Fibroblast of gingiva (primary cell): ENCODE data around the gene ILKAP.

Experiments used
- DNase-seq: peaks from one replicate; pipeline ENCODE4 v3.0.0-alpha.2; 2011; ENCODE audit warnings: low read depth

The ILKAP gene

GRCh38 chr2:238236571-238236970 lies 33.1 kb upstream of the ILKAP start:
- no peak for DNase-seq

- DNase-seq = no peak
Observed at GRCh38 chr2:238235856-238236255, 32.4 kb upstream of the ILKAP start.

DNA sequence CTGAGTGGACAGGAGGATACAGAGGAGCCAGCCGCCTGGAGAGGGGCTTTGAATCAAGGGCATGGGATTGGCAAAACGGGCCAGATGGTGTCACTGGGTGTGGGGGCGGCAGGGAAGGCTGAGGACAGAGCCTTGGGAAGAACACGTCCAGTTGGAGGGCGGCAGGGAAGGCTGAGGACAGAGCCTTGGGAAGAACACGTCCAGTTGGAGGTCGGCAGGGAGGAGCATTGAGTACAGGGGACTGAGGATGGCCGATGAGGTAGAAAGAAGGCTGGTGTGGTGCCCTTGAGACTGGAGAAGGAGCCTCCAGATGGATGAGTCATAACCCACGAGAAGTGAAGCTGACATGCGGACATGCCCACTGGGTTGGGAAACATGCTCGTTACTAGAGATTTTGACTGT lies 31.8 kb upstream of the ILKAP start:
- DNase-seq = peak; percentile 24

DNA sequence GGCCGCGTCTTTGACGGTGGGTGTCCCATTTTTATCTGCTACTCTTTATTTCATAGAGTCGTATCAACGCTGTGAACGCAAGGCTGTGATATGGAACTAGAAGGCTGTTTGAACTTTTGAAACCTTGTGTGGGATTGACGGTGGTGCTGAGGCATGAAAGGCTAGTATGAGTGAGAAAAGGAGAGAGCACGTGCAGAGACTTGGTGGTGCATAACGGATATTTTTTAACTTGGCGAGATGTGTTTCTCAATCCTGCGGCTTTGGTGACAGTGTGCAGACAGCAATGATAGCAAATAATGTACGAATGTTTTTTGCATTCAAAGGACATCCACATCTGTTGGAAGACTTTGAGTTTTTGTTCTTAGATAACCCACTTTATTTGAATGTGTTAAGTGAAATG lies 30.1 kb upstream of the ILKAP start:
- no peak for DNase-seq

- DNase-seq = no peak
Observed at GRCh38 chr2:238231809-238232208, 28.3 kb upstream of the ILKAP start.

DNA sequence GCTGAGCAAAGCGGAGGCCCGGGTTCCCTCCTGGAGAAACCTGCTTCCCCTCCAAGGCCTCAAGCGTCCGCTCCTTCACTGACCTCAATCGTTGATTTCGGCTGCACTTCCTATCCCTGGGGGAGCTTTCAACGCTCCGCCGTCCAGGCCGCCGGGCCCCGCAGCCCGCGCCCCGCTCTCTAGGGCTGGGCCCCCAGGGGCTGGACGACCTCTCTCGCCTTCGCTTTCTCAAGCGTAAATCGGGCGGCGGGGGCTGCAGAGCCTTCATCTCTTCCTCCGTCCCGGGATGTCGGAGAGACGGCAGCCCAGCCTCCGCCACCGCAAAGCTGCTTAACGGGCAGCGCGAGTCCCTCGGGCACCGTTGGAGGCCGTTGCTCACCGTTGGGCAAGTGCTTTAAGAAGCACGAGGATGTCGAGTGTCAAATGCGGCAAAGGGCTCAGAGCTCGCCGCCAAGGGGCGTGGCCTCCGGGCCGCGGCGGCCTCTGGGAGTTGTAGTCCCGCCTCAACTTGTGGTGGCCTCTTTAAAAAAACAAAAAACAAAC lies 27.8 kb upstream of the ILKAP start:
- peak; percentile 51 for DNase-seq

DNA sequence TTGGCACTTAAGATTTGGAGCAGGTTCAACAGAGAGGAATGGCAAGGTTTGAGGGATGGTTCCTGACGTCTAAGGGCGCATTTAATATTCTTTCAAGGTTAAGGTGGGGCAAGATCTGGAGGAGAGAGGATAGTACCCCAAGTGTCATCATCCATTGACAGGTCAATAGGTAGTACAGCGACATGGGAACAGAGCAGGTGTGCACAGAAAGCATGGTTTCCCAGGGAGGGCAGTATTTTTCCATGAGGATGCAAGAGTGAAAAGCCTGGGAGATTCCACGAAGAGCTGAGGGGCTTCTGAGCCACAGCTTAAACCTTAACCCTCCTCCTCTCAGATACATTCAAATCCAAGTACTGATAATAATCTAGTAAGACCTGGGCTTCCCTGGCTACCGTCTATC lies 27.2 kb upstream of the ILKAP start:
- DNase-seq = no peak

GRCh38 chr2:238228700-238229099 lies 25.2 kb upstream of the ILKAP start:
- no peak for DNase-seq

DNA sequence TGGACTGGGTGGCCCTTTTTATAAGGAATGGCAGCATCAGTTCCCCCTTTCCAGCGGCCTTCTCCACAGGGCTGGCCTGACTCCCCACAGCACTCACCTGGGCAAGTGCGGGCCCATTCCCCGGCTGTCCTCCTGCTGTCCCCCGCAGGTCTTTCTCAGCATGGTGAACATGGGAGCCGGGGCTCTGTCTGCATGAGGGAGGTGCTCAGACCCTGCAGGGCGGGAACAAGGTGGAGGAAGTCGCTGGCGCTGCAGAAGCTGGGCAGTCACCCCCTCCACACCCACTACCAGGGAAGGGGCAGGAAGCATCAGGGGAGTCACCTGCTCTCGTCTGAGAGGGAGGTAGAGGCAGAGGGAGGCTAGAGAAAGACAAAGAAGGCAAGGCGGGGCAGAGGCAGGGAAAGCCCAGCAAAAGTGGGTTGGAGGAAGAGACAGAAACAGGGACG lies 24.1 kb upstream of the ILKAP start:
- no peak for DNase-seq

GRCh38 chr2:238226698-238227586 lies 23.4 kb upstream of the ILKAP start:
- no peak for DNase-seq

GRCh38 chr2:238225911-238226697 lies 22.6 kb upstream of the ILKAP start:
- DNase-seq = no peak

GRCh38 chr2:238225121-238225520 lies 21.6 kb upstream of the ILKAP start:
- DNase-seq = no peak

GRCh38 chr2:238224356-238225035 lies 21.0 kb upstream of the ILKAP start:
- no peak for DNase-seq

- no peak for DNase-seq
Observed at GRCh38 chr2:238220892-238221521, 17.5 kb upstream of the ILKAP start.

GRCh38 chr2:238220274-238220891 lies 16.9 kb upstream of the ILKAP start:
- no peak for DNase-seq

DNA sequence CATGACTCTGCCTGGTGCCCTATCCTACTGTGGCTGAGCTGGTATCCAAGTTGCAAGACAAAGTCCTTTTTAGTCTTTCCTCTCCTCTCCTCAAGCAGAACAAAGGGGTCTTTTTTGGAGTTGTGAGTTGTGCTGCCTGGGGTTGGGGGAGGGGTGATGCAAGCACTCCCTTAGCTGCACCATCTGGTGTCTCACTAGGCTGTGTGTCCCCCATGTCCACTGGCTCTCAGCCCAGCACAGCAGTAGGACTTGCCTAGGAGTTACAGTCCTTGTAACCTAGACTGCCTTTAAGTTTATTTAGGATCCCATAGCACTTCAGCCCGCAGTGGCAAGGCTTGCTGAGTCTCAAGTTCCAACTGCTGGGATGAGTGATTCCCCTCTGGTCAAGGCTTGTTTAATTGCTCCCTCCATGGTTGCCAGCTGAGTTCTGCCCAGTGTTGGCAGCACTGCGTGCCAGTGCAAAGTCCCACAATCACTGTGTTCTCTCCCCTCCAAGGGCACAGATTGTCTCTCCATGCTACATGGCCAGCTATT lies 13.2 kb upstream of the ILKAP start:
- no peak for DNase-seq

- no peak for DNase-seq
Observed at GRCh38 chr2:238207006-238207405, 3.5 kb upstream of the ILKAP start.

- DNase-seq = no peak
Observed at GRCh38 chr2:238203973-238204683, 633 bp upstream of the ILKAP start.

DNA sequence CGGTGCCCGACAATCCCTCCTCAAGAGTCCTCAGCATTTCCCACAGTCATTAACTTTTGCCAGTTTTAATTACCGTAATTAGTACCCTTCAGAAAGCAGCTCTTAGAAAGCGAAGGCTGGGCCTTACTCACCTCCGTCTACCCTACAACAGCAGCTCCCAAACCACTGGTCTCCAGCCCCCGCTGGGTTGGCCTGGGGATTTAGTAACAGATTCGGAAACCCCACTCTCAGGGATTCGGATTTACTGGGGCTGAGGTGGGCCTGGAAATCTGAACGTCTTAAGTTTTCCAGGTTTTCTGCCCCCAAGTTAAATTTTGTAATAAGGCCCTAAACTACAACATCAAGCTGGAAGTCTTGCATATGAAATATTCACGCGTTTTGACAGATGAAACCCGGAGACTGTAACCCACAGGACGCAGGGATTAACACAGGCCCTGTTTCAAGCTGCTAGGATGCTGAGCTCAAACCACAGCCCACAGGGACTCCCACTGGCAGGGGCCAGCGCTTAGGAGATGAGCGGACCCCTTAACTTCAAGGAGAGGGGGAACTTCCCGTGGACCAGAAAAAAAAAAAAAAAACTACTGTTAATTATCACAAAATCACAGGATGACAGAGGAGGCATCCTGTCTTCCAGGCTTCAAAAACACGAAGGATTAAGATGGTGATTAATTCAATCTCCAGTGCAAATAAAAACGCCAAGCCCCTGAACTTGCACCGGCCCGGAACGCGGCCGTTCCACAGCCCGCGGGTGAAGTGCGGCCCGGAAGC lies 985 bp downstream of the ILKAP start:
- no peak for DNase-seq

DNA sequence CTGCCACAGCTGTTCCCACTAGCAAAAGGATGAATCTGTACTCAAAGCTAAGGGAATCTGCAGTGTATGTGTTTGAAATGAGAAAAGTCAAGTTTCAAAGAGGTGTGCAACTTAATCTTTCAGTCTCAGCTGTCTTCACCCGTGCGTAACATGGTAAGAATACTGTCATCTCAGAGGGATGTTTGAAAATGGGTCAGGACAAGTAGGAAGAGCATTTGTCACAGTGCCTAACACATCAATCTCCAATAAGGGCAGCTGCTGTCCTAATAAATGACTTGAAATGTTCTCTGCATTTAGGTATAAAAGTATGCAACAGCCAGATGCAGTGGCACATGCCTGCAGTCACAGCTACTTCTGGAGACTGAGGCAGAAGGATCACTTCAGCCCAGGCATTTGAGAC lies 13.1 kb downstream of the ILKAP start:
- no peak for DNase-seq
